Stomach (tissue), 4 donors: ENCODE data around the gene SMIM31.

Experiments
- CTCF ChIP-seq, 7 experiments: fragments of 450-650 bp in 4 of 7; fragments of 200-600 bp in 3 of 7; sonication (generic) in 3 of 7; IDR thresholded peaks; one replicate each; pipeline ENCODE4 v1.5.1; 2016 to 2019; ENCODE audit warnings: antibody characterized with exemption in 7 of 7, control low read depth in 2 of 7, mild to moderate bottlenecking in 1 of 7
- EP300 ChIP-seq: sonication (generic); formaldehyde crosslinking; IDR thresholded peaks from one replicate; pipeline ENCODE4 v1.6.1; 2017; ENCODE audit warnings: antibody characterized with exemption
- POLR2A ChIP-seq, 4 donors: fragments of 450-650 bp; IDR thresholded peaks; one replicate each; pipeline ENCODE4 v1.6.1; 2016; ENCODE audit warnings: antibody characterized with exemption in 4 of 4, control low read depth in 2 of 4, mild to moderate bottlenecking in 1 of 4, moderate library complexity in 1 of 4

DNA sequence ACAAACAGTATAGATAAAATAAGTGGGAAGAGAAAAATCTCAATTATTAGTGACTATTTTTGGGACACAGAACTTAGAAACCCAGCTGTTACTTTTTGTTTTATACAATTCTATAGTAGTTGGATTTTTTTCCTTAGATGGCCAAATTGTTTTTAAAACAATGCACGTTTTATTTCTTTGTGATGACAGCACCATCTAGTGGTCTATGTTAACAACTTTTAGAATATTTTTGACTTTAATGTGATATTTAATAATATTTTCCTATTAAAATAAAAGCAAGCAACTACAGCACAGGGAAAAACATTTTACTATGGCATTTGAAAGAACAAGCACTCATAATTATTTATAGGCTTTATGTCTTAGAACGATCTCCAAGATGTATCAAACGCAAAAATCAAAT is 5.6 kb upstream of the SMIM31 start:
- peak in 2 of 7 experiments; percentile 11 to 48 for TF ChIP-seq CTCF (IDR thresholded peaks at IDR 0.05)
- no peak for TF ChIP-seq EP300
- TF ChIP-seq POLR2A (IDR thresholded peaks at IDR 0.05), result no peak
